HG03460 (cell line): ENCODE data around the gene LTBP2.

Experiments used
- ATAC-seq: cut with Tn5 transposase; IDR thresholded peaks from one replicate; pipeline ENCODE4 v1.9.1; 2021; ENCODE audit not compliant: unreplicated experiment

Gene LTBP2

GRCh38 chr14:74593241-74593953 lies 18.6 kb downstream of the LTBP2 start:
- ATAC-seq, result no peak

- no peak for ATAC-seq
These were observed 19.4 kb downstream of the LTBP2 start for GRCh38 chr14:74592476-74593201.

- ATAC-seq, result no peak
These were observed 20.1 kb downstream of the LTBP2 start for GRCh38 chr14:74591899-74592298.

- no peak for ATAC-seq
These were observed 20.6 kb downstream of the LTBP2 start for GRCh38 chr14:74591394-74591793.

- no peak for ATAC-seq
These were observed 22.7 kb downstream of the LTBP2 start for GRCh38 chr14:74589291-74589879.

- no peak for ATAC-seq
These were observed 24.7 kb downstream of the LTBP2 start for GRCh38 chr14:74587363-74587707.

- ATAC-seq, result no peak
These were observed 25.2 kb downstream of the LTBP2 start for GRCh38 chr14:74586681-74587362.

- ATAC-seq, result no peak
These were observed 26.4 kb downstream of the LTBP2 start for GRCh38 chr14:74585406-74586335.

GRCh38 chr14:74584951-74585350 lies 27.1 kb downstream of the LTBP2 start:
- ATAC-seq, result no peak

GRCh38 chr14:74583689-74584434 lies 28.2 kb downstream of the LTBP2 start:
- ATAC-seq, result no peak

GRCh38 chr14:74582910-74583581 lies 29.0 kb downstream of the LTBP2 start:
- no peak for ATAC-seq

- ATAC-seq, result no peak
These were observed 31.8 kb downstream of the LTBP2 start for GRCh38 chr14:74580275-74580672.

GRCh38 chr14:74579447-74580274 lies 32.4 kb downstream of the LTBP2 start:
- no peak for ATAC-seq

GRCh38 chr14:74578479-74578878 lies 33.6 kb downstream of the LTBP2 start:
- ATAC-seq, result no peak

GRCh38 chr14:74577948-74578275 lies 34.1 kb downstream of the LTBP2 start:
- no peak for ATAC-seq

GRCh38 chr14:74577247-74577947 lies 34.6 kb downstream of the LTBP2 start:
- ATAC-seq, result no peak

- no peak for ATAC-seq
These were observed 36.1 kb downstream of the LTBP2 start for GRCh38 chr14:74575936-74576335.

GRCh38 chr14:74575507-74575906 lies 36.5 kb downstream of the LTBP2 start:
- no peak for ATAC-seq
